AG09309 (cell line): ENCODE data around the gene RENBP.

ENCODE experiments used
- DNase-seq: peaks from one replicate; pipeline ENCODE4 v3.0.0-alpha.2; 2010; ENCODE audit warnings: low read depth
- H3K4me3 ChIP-seq: 2 replicates; pipeline ENCODE4 v1.5.1; 2011; ENCODE audit warnings: mild to moderate bottlenecking, low read depth, low read length, moderate library complexity; ENCODE audit not compliant: control insufficient read depth
- TF ChIP-seq, protein P1 (sequence below): IDR thresholded peaks from 2 replicates; pipeline ENCODE4 v1.5.1; 2011; ENCODE audit warnings: mild to moderate bottlenecking, low read depth, low read length, inconsistent platforms; ENCODE audit not compliant: insufficient read depth, control insufficient read depth; ENCODE audit errors: missing control alignments

RENBP gene

DNA sequence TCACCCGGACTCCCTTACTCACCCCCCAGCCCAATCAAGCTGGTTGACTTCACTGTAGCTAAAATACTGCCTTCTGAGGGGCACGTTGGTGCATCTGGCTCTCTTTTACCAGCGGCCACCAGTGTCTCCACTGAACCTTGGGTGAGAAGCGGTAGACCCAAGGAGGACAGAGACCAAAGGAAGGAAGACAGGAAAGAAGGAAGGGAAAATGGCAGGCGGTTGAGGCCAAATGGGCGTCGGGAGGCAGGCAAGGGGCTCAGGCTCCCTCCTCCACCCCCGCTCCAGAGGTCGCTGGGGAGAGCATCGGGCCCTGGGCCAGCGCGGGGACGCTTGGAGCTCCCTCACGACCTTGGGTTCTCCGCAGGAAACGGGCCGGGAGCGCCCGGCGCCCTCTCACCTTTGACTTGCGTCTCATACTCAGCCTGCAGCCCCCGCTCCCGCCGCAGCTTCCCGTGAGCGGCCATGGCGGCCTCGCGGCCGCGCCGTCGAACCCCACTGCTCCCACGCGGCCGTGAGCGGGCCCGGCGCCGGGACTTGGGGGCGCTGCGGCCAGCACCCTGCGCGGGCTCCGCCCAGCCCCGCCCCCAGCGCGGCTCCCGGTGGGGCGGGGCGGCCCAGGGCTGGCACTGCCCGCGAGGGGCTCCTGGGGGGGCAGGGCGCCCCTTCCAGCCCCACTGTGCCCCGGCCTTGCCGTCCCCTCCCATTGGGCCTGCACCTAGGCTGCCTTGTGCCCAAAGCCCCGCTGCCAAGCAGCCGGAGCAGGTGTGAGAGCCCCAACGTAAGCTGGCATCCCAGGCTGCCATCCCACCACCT lies 18.5 kb downstream of the RENBP start, which contains the start of gene ARHGAP4:
TSS of gene ARHGAP4 (minus strand) at position 526 of the 813 bp plus-strand sequence. CDS start at position 464, 62 bp downstream.
- TF ChIP-seq, protein P1, sequence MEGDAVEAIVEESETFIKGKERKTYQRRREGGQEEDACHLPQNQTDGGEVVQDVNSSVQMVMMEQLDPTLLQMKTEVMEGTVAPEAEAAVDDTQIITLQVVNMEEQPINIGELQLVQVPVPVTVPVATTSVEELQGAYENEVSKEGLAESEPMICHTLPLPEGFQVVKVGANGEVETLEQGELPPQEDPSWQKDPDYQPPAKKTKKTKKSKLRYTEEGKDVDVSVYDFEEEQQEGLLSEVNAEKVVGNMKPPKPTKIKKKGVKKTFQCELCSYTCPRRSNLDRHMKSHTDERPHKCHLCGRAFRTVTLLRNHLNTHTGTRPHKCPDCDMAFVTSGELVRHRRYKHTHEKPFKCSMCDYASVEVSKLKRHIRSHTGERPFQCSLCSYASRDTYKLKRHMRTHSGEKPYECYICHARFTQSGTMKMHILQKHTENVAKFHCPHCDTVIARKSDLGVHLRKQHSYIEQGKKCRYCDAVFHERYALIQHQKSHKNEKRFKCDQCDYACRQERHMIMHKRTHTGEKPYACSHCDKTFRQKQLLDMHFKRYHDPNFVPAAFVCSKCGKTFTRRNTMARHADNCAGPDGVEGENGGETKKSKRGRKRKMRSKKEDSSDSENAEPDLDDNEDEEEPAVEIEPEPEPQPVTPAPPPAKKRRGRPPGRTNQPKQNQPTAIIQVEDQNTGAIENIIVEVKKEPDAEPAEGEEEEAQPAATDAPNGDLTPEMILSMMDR: no peak
- no peak for DNase-seq
- peak within 1 kb of the TSS; percentile 63 for H3K4me3 ChIP-seq

DNA sequence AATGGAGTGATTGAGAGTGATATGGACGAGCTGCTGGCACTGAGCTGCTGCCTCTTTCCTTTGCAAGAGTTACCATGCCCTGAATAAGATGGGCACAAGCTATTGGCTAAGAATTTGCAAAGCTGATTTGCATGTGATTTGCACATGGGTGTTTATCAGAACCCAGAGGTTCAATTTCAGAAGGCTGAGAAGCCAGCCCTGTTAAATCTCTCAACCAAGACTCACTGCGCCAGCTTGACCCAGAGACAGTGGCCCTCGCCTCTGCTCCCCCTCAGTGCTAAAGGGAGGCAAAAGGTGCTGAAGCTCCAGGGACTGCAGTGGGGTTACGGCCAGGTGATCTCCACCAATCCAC lies 19.1 kb downstream of the RENBP start:
- TF ChIP-seq, protein P1: no peak
- no peak overlapping the region for H3K4me3 ChIP-seq
- no peak for DNase-seq

DNA sequence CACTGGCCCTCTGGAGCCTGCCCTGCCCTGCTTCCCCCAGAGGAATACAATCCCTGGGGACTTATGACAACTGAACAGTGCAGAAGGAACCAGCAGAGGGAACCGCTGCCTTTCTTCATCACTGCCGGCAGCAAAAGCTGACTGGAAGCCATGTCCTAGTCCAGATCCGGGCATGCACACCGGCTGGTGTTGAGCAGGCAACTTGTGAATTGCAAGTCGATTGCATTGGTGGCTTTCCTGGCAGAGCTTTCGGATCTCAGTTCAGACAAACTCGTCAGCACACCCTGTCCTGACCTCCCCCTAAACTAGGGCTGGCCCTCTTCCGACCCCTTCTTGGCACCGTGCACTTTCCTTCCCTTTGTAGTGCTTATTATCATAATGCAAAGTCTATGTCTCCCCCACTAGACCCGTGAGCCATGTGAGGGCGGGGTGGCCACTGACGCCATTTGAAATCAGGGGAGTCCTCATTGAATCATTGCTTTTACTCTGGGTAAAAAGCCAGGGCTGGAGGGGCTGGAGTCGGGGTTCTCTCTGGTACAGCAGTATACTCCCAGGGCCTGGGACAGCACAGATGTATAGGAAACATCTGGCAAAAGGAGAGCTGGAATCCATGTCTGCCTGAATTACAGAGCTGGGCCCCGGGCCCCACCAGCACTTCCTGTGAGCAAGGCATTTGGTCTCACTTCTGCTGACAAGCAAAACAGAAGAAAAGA lies 20.1 kb downstream of the RENBP start:
- DNase-seq: no peak
- no peak overlapping the region for H3K4me3 ChIP-seq
- TF ChIP-seq, protein P1: peak; percentile 26

DNA sequence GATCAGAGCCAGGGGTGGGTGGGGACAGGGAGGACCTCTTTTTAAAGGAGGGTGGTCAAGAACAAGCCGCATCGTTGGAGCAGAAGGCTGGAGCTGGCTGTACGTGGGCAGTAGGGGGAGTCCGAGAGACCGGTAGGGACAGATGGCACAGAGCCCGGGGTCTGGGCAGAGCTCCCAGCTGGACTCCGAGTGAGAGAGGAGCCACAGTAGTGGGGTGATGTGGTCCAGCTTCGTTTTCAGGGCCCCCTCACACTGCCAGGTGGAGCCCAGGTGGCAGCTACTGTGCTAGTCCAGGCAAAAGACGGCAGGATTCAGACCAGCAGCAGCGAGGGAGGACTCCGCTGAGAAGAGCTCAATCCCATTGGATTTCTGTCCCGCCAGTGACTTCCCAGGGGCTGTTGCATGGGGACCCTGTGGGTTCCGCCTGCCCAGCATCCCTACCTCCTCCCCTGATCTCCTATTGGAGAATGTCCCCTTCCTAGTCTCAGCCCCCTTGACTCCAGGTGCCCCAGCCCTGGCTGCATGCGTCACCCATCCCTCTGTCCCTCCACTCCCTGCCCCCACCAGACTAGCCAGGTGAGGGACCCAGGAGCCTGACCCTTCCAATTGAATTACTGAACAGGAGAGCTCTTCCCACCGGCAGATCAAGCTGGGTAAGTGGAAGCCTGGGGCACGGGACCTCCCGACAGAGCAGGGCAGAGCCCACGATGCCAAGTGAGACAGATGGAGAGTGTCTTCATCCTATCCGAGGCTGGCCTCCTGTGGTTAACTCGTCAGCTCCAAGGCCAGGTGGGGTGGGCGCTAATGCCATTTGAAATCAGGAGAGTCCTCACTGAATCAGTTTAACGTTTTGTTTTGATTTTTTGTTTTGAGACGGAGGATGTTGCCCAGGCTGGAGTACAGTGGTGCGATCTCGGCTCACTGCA lies 21.2 kb downstream of the RENBP start:
- TF ChIP-seq, protein P1: peak; percentile 67
- H3K4me3 ChIP-seq: no peak overlapping the region
- DNase-seq: no peak

DNA sequence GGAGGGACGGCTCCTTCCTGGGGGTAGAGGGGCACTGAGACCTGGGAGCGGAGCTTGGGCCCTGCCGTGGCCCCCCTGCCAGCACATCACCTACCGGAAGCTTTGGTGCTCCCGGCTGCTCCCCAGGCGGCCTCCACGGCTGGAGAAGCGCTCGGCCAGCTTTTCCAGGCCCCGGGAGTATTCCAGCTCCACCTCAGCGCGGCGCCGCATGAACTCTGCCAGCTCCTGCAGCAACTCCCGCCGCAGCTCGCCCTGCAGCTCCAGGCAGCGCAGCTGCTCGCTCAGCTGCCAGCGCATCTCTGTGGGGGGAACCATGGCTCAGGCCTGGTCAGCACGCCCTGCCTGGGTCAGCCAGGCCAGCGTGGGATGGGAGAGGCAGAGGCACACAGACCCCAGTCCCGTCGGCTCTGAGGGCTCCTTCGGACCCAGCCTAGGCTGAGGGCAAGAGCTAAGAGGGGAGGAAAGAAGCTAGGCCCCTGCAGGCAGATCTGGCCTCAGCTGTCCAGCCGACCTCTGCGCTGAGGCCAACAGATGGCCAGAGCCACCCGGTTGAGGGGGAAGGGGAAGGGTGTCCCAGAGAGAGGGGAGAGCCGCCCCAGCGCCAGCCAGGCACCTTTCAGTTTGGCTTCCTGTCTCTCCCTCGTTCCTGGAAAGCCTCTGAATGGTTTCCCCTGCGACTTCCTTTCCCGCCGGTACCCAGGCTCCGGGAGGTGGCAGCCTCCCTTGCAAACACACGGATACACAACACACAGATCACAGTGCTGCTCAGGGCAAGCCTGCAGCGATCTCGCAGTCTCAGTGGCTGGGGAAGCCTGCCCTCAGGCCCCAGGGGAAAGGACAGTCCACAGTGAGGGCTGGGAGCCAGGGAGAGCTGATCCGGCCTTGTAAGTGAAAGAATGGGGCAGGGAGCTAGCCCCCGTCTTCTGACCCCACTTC lies 22.7 kb downstream of the RENBP start:
- H3K4me3 ChIP-seq: no peak overlapping the region
- TF ChIP-seq, protein P1: no peak
- no peak for DNase-seq
